ENCODE data around the gene FBN1.

The FBN1 gene

DNA sequence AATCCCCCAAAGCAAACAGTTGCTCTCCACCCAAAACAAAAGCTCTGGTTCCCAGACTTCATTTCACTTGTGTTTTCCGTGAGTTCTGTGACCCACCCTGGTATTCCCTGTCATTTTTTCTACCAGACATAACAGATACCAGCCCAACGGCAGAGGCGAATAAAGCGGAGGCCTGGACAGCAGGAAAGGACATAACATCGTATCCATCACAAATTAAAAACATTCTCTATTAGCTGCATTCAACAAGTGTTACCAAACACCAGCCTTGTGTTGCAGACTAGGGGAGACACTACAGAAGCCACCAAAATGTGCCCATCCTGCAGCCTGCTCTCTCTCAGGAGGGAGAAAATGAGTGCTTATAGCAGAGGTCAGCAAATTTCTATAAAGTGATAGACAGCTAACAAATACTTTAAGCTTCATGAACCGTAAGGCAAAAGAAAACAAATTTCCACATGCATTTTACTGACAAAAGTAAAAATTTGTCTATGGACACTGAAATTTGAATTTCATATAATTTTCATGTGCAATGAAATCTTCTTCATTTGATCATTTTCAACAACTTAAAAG lies 7.1 kb upstream of the FBN1 start:
- no peak for DNase-seq (ENCODE audit: low read depth)

DNA sequence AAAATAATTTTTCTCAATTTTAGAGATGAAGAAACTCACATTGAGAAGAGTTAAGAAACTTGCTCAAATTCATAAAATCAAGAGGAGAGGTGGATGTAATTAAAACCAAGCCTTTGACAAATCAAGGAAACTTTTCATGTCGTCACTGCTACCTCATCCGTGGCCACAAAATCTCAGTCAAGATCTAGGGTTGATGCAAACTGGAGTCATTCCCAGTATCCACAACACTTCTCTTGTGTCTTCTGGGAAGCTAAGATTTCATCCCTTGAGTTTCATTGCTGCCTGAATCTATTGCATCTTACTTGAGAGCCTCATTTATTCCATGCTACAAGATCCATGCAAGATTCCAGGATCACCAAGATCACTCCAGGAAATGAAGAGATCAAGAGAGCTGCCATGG lies 5.4 kb upstream of the FBN1 start:
- DNase-seq (ENCODE audit: low read depth): no peak

DNA sequence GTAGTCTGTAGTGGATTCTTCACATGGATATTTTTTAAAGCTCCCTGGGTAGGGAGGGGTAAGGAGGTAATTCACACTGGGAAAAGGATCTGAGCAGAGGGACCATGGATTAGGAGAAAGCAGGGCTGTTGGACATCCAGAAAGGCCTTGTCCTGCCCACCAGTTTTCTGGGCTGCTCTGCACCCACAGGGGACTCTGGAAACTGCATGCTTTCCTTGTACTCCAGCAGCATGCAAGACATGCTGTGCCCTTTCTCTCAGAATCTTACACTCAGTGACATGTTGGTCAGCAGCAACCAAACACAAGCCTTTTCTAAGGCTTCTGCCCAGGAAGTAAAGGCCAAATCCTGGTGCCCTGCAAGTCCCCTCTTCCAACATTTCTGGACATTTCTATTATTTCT lies 2.5 kb upstream of the FBN1 start:
- DNase-seq (ENCODE audit: low read depth): peak; percentile 67

DNA sequence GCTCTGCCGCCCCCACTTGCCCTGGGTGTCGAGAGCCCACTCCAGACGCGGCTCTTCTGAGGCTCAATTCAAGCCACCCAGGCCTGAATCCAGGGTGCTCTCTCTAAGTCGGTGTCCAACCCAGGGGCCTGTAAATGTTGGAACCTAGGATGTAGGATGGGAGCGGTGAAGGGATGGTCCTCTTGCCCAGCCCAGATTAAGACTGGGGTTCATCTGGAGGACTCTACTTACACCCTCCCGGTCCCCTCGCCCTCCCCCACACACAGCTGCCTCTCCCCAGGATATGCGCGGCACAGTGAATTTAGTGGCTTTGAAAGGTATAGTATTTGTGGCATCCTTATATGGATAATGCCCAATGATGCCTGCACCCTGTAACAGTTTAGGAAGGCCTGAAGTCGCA lies 822 bp upstream of the FBN1 start:
- DNase-seq (ENCODE audit: low read depth): no peak

DNA sequence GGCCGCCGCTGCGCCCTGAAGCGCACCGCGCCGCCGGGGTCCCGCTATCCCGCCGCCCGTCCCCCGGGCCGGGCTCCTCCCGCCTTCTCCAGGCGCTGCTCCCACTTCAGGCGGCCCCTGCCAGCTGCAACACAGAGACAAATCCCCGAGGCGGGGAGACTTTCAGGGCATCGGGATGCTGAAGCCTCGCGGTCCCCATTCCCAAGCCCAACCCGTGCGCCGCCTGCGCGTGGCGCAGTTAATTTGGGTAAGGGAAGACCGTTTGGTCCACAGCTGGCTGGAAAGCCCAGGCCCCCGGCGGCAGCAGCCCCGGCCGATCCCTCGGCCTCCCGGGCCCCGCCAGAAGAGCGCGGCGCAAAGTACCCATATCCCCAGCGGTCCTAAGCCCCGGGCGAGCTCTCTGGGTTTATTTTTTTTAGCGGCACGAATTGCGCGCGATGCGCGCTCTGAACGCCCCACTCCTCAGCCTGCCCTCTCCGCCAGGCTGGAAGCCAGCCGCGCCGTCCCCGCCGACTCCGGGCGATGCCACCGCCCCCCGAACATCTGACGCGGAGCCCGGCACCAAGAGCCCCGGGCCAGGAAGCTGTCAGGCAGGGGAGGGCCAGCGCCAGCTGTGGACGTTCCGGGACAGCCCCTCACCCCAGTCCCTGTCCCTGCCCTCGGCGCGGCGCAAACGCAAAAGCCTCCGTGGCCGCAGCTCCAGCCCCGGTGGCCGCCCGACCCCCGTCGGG lies 517 bp downstream of the FBN1 start:
- DNase-seq (ENCODE audit: low read depth): peak; percentile 75

DNA sequence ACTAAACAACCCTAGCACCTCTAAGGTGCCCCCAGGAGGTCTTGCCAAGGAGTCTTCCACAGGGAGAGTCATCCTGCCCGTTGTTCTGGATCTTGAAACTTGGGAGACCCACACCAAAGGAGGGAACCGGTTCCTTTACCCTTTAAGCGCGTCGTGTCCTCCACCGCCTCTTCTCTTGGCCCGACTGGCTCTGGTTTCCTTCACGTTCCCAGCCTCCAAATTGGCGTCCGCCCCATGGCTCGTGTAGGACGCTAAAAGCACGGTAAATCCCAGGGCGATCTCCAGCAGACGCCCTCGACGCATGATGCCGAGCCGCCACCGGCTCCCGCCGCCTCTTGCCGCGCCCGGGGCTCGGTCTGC lies 1.1 kb downstream of the FBN1 start:
- DNase-seq (ENCODE audit: low read depth): peak; percentile 51

DNA sequence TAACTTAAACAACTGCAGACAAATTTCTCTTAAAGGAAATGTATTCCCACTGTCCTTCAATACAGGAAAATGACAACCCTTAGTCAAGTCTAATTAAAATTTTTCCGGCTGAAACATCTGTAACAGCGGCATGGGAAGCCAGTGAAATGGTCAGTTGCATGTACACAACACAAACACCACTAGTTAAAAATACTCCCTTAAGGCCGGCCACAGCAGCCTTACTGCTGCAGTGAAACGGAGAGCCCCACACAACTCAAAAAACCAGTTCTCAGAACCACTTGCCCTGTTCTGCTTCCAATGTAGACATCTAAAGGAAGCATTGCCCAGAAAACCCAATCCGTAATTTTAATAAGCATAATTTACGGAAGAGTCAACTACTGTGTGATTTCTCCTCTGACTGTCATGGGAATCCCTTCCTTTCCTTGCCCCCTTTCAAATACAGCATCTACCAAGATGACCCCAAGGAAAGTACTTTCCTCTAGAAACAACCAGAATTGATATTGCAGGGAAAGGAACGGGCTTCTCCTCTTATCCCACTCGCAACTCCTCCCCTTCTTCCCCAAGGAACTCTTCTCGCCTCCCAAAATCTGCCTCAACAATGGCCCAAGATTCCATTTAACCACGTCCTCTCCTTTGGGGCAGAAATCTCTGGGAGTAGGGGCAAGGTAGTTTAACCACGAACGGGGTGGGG lies 1.6 kb downstream of the FBN1 start:
- DNase-seq (ENCODE audit: low read depth): no peak

DNA sequence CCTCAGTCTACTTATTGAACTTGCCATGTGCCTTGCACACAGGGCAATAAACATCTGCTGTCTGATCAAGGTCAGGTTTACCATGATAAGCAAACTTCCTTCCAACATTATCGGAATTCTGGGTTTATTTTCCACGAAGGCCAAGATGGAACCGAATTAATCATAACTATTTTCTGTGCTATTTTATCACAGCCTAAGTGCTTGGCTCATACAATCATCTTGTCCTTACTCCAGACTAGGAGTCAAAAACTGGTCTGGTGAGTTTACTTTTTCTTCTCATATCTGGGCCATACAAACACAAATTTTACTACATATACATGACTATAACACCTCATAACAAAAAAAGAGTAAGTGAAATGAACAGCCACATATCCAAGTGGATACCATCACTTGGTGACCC lies 2.3 kb downstream of the FBN1 start:
- DNase-seq (ENCODE audit: low read depth): no peak

DNA sequence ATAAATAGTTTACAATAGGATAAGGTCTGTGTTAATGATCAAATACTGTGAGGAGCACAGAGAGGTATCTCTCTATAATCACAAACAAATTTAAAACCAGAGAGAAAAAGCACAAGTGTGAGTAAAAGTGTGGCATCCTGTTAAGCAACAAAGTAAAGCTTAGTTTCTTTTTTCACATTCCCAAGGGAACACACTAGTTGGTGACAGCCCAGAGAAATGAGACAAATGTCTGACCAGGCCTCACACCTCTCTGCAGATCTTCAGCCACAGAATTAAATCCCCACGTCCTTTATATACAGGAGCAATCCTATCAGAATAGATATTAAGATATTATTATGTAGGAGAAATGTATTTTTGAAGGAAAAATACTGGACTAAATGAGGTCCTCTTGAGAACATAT lies 2.7 kb downstream of the FBN1 start:
- DNase-seq (ENCODE audit: low read depth): no peak

DNA sequence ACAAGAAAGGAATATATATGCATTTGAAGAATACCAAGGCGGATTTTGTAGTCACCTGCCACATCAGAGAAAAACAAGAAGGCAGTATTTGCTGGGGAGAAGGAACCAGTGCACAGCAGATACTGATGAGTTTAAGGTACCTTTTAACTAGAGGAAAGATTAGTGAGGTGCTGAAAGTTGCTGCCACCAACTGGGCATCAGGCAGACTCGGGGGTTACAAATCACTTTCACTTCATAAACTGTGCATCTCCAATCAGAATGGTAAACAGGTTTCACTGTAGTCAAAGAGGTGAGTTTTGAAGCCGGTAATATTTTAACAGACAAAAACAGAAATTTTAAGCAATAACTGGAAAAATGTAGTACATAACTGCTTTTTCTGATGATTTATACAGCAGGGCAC lies 4.1 kb downstream of the FBN1 start:
- peak; percentile 56 for DNase-seq (ENCODE audit: low read depth)

DNA sequence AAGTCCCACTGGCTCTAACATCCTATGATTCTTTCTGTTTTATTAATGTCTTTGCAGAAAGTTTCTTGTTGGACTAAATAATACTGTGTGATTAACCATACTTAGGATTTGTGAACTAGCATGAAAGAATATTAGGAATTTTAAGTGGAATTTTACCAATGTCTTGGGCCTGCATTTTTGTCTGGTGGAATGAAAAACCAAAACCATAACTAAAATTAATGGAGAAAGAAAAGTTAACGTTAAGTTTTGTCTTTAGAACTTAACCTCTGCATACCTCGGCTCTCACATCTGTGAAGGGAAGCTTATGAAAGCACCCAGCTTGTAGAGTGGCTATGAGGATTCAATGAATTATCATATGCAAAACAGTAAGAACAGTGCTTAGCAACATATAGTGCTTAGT lies 6.5 kb downstream of the FBN1 start:
- DNase-seq (ENCODE audit: low read depth): no peak

DNA sequence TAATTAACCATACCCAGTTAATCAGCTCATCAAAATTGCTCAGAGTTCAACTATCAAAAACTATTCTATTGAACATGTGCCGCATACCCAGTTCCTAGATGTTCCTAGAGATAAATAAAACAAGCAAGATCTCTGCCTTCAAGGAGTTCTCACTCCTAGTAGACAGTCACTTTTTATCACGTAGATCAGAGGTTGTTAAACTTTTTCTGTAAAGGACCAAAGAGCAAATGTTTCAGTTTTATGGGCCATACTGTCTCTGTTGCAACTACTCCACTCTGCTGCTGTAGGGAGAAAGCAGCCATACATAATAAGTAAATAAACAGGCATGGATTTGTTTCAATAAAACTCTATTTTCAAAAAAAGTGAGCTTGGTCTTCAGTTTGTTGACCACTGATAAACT lies 7.9 kb downstream of the FBN1 start:
- DNase-seq (ENCODE audit: low read depth): no peak

DNA sequence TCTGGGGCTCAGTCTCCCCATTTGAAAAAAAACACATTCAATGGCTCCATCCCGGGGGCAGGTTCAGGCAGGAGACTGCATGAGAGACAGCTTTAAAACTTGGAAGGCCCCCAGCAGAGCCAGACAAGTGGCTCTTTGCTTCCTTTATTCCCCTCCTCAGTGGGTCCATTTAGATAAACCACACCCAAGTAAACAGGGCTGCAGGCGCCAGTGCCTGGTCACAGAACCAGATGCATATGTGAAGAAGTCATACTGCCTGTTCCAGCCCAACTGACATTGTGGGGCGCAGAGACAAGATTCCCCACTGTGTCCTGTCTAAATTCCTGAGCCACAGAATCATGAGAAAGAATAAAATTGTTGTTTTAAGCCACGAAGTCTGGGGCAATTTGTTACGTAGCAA lies 9.0 kb downstream of the FBN1 start:
- no peak for DNase-seq (ENCODE audit: low read depth)

DNA sequence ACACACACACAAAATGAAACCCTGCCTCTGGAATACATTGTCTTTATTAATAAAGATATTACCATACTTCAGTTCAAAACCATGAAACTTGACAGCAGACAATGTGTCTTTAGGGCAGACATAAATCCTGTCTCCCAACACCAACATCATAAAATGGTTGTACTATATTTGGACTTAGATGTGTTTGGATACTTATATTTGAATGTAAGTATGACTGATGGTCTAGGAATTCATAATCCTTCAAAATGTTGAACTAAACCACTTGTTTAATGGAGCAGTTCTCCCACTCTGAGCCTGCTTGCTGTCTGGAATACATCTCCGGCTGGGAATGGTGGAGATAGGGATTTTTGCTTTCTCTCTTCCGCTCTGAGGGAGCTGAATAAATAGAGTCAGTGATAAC lies 10.6 kb downstream of the FBN1 start:
- no peak for DNase-seq (ENCODE audit: low read depth)

DNA sequence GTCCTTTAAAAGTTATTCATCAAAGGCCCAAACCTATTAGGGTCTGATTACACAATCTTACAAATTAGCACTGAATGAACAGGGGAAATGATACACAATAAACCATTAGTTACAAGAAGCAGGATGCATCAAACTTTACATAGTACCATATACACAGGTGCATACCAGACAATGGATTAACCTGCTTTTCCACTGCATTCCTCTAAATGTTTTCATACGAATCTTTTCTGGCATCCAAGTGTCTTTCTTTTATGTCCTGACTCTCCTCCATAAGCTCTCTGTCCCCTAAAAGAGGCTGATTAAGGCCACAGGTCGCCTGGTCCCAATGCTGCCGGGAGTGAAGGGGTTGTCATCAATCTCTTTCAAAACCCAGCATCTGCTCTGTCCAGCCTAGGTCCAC lies 11.4 kb downstream of the FBN1 start:
- no peak for DNase-seq (ENCODE audit: low read depth)

DNA sequence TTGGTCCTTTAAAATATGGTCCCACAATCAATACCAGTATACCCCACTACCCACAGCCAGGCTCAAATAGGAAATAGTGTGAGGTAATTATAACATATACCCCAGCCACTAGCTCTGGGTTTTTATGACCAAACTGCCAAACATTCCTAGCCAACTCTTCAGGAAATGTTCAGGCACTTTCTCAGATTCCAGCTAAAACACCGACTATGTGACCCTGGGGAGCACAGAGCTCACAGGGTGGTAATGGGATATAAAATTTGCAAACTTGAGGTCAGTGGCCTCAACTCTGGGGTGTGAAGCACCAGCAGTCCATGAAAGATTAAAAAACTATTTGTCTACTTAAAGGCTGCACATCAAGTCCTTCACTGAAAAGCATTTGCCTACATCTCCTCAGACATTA lies 12.9 kb downstream of the FBN1 start:
- no peak for DNase-seq (ENCODE audit: low read depth)

DNA sequence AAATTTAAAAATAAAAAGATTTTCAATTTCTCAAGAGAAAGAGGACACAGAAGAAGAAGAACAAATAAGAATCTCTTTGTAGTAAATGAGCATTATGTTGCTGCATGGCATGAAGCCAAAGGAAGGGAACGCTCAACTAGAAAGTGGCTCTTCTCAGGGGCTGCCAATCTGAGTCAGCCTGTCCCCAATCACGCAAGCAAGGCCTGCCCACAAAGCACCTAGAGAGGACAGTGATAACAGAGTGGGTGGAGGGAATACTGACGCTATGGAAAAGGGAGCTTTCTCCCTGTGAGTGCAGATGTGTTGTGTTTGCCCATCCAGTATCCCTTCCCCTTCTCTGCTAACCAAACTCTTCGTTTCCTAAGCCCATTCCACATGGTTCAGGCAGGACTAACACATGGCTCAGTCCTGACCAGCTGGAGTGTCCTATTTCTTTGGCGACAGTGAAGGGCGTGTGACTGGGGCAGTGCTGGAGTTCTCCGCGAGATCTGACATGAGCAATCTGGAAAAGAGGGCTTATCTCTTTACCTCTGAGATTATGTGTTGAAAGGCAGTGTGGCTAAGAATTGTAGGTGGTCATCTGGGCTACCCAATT lies 14.2 kb downstream of the FBN1 start:
- no peak for DNase-seq (ENCODE audit: low read depth)

DNA sequence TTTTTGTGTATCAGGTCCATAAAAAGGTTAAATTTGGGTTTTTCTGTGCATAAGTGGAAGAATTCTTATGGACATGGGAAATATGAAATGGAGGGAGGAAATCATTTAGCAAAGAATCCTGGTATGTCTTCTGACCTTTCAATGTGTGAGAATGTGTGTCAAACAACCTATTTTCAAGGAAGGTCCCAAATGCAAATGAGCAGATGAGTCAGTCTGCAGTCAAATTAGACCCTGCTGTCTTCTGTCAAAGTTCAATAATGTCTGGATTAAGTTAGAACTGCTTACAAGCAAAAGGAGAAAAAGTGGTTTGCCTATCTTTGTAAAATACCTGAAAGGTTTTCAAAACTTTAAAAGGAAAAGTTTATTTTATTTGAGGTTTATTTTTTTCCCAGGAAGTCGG lies 15.3 kb downstream of the FBN1 start:
- no peak for DNase-seq (ENCODE audit: low read depth)

DNA sequence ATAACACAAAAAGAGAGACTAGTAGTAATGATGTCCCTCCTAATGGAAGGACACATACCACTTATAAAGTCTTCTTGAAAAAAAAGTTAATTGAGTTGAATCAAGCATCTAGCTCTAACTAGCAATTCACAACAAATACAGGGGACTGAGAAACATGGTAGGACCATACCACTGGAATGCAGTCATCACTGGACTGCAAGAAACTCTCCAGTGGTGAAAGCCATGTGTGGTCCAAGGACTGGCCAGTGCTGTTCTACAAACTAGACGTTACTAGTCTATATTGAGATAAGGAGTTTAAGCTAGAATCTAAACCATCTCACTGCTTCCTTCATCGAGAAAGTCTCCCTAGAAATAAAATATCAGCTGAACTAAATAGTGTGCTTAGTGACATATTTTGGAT lies 16.7 kb downstream of the FBN1 start:
- no peak for DNase-seq (ENCODE audit: low read depth)

DNA sequence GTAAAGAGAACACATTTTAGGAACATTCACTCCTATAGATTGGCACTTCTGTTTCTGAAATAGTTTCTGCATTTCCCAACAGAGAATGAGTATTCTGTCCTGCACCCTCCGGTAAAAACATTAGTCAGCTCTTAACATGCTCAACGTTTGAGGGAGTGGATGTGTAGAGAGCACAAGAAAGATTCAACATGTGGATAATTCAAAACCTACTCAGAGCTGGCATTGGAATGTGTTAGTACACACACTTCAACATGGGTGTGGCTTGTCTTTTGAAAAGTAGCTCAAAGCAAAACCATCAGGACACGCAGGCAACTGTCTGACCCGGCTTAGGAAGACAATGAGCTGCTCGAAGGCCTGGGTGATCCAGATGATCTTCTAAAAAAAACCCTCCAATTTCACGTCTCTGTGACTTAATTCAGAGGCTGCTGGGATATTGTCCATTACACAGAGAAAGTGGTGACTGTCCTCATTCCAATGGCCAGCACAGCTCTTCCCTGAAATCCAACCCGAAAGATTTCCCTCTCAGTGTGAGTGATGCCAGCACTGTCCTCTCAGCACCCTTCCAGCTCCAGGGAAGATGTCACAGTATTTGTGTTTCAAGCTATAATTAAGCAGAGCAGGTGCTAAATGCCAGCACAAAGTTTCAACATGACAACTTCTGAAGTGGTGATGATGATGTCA lies 18.1 kb downstream of the FBN1 start:
- peak; percentile 61 for DNase-seq (ENCODE audit: low read depth)

DNA sequence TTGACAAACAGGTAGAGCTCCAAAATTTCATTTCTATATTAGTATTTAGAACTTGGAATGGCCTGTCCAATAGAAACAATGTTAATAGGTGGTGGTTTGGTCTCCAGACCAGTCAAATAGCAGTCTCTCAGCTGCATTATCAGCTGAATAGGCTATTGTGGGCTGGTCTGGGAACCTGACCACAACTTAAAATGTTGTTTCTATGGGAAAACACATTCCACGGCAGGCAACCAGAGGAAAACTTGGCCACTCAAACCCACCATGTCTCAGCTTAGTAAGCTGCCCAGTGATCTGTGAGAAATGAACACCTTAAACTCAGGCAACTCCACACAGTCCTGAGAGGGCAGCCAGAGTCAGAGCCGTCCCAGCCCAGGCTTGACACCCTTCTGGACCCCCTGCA lies 20.4 kb downstream of the FBN1 start:
- DNase-seq (ENCODE audit: low read depth): no peak

DNA sequence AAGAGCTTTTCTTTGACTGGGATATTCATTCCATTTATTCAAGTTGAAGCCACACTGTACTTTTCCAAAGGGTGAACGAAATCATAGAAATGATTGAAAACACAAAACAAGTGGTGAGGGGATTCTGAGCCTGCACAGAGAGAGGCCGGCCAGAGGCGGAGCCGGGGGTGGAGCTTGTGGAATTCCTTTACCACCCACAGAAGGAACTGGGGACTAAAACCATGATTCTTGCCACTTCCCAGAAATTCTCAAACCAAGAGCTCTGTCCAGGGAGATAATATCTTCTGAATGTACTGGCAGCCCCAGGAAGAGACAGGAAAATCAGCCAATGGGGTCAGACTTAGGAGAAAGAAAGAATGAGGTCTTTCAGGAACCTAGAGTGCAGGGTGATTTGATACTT lies 20.8 kb downstream of the FBN1 start:
- no peak for DNase-seq (ENCODE audit: low read depth)

DNA sequence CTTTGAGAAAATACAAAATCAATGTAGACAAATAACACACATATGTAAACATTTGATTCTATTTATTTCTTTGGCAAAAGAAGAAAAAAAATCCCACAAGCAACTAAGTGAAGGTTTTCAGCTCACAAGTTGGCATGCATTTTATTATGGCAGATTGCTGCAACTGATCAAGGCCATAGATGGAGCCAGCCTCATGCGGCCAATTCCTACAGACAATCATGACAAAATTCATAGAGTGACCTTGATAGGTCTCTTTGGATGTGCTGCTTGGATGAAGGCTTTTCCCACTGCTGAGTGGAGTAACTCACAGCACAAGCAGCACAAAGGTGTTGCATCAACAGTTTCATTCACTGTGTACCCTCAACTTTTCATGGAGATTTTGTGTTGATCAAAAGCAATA lies 22.1 kb downstream of the FBN1 start:
- no peak for DNase-seq (ENCODE audit: low read depth)
